HepG2 (cell line): ENCODE data around the gene BOD1L1. TPM values are rescaled to one million over a fixed set of nuclear protein-coding genes. Genes with fewer than 3 reads are reported as not detected.

ENCODE experiments used
- AKAP8 ChIP-seq: sonication (generic); formaldehyde crosslinking; IDR thresholded peaks from 2 replicates; pipeline ENCODE4 v1.5.1; 2020; ENCODE audit warnings: mild to moderate bottlenecking, missing genetic modification reagents
- ATF1 ChIP-seq: IDR thresholded peaks from 2 replicates; pipeline ENCODE4 v1.6.1; 2016; ENCODE audit warnings: mild to moderate bottlenecking, control low read depth
- HIVEP1 ChIP-seq: sonication (generic); formaldehyde crosslinking; IDR thresholded peaks from 2 replicates; pipeline ENCODE4 v1.4.0; 2020; ENCODE audit warnings: mild to moderate bottlenecking, missing genetic modification reagents
- JARID2 ChIP-seq: sonication (generic); formaldehyde crosslinking; IDR thresholded peaks from 2 replicates; pipeline ENCODE4 v1.8.1; 2023; ENCODE audit warnings: missing genetic modification reagents, inconsistent platforms; ENCODE audit not compliant: insufficient replicate concordance
- MAF1 ChIP-seq: sonication (generic); formaldehyde crosslinking; IDR thresholded peaks from 2 replicates; pipeline ENCODE4 v1.5.0; 2020; ENCODE audit warnings: missing genetic modification reagents, borderline replicate concordance
- MLLT10 ChIP-seq: sonication (generic); formaldehyde crosslinking; IDR thresholded peaks from 2 replicates; pipeline ENCODE4 v1.4.0; 2020; ENCODE audit warnings: missing genetic modification reagents
- PAWR ChIP-seq: sonication (generic); formaldehyde crosslinking; IDR thresholded peaks from 2 replicates; pipeline ENCODE4 v1.4.0; 2020; ENCODE audit warnings: missing genetic modification reagents, mild to moderate bottlenecking, borderline replicate concordance
- SPEN ChIP-seq: sonication (generic); formaldehyde crosslinking; IDR thresholded peaks from 2 replicates; pipeline ENCODE4 v1.5.1; 2020; ENCODE audit warnings: low read depth, mild to moderate bottlenecking, missing genetic modification reagents
- ZBTB8A ChIP-seq: sonication (generic); formaldehyde crosslinking; IDR thresholded peaks from 2 replicates; pipeline ENCODE4 v1.4.0; 2020; ENCODE audit warnings: mild to moderate bottlenecking, low read depth, missing genetic modification reagents, borderline replicate concordance
- ZNF484 ChIP-seq: sonication (generic); formaldehyde crosslinking; IDR thresholded peaks from 2 replicates; pipeline ENCODE4 v1.5.1; 2020; ENCODE audit warnings: mild to moderate bottlenecking, low read depth, missing genetic modification reagents, borderline replicate concordance
- ZNF737 ChIP-seq: sonication (generic); formaldehyde crosslinking; IDR thresholded peaks from 2 replicates; pipeline ENCODE4 v1.5.0; 2020; ENCODE audit warnings: missing genetic modification reagents, mild to moderate bottlenecking, borderline replicate concordance
- ZNF777 ChIP-seq: sonication (generic); formaldehyde crosslinking; IDR thresholded peaks from 2 replicates; pipeline ENCODE4 v1.4.0; 2020; ENCODE audit warnings: missing genetic modification reagents
- polyA plus RNA-seq, 8 experiments: library from polyadenylated mRNA; depleted of rRNA in 3 of 8; stranded (reverse) in 7 of 8; unstranded in 1 of 8; fragments of >200 nt; fragmentation: Illumina TruSeq in 4 of 8; extraction: Trizol in 4 of 8; gene quantifications; 2 replicates each; pipeline versions ENCODE4 v1.2.1 to v1.2.3, GENCODE V29; 2011 to 2016; ENCODE audit warnings: low read depth in 4 of 8, missing spikeins in 1 of 8, mixed read lengths in 1 of 8; ENCODE audit not compliant: insufficient read depth in 1 of 8
- total RNA-seq, 5 experiments: library from RNA; depleted of rRNA; stranded (reverse); fragments of >200 nt; fragmentation: Illumina TruSeq; extraction: Trizol; gene quantifications; 2 replicates each; pipeline ENCODE4 v1.2.3, GENCODE V29; 2016; ENCODE audit warnings: low read depth in 1 of 5
- TF ChIP-seq, protein P1 (sequence below): sonication (generic); formaldehyde crosslinking; IDR thresholded peaks from 2 replicates; pipeline ENCODE4 v1.4.0; 2020; ENCODE audit warnings: missing genetic modification reagents
- TF ChIP-seq, protein P2 (sequence below): sonication (generic); formaldehyde crosslinking; IDR thresholded peaks from 2 replicates; pipeline ENCODE4 v1.4.0; 2020; ENCODE audit warnings: mild to moderate bottlenecking, missing genetic modification reagents
- TF ChIP-seq, protein P3 (sequence below): sonication (generic); formaldehyde crosslinking; IDR thresholded peaks from 2 replicates; pipeline ENCODE4 v1.4.0; 2020; ENCODE audit warnings: missing genetic modification reagents

The BOD1L1 gene
- total and polyA plus RNA-seq, 2 of the 13 experiments (the other 11 are each of a cell fraction or from before 2014, with no cell fraction given): 11.7 to 17.9 TPM

DNA sequence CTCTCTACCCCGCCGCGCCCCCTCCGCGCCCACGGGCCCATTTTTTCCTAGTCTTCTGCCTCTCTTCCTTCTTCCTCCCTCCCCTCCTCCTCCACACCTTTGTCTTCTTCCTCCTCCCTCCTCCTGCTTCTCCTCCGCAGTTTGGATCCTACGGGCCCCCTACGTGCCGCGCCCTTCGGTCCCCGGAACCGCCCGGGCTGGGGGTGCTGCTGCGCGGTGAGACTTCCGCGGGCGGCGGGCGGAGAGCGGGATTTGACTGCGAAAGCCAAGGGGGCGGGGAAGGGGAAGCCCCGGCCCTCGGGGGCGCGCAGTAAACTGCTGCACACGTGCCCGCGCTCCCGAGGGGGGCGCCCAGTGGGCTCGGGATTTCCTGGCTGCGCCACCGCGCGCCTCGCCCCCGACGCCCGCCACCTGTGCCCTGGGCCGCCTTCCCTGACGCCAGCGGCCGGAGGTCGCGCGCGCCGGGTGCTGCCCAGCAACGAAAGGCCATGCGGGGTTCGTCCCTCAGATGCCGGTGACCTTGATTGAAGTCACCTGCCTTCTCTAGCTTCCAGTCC, 80.0 kb downstream of the BOD1L1 start (continued):
- TF ChIP-seq, protein P1, sequence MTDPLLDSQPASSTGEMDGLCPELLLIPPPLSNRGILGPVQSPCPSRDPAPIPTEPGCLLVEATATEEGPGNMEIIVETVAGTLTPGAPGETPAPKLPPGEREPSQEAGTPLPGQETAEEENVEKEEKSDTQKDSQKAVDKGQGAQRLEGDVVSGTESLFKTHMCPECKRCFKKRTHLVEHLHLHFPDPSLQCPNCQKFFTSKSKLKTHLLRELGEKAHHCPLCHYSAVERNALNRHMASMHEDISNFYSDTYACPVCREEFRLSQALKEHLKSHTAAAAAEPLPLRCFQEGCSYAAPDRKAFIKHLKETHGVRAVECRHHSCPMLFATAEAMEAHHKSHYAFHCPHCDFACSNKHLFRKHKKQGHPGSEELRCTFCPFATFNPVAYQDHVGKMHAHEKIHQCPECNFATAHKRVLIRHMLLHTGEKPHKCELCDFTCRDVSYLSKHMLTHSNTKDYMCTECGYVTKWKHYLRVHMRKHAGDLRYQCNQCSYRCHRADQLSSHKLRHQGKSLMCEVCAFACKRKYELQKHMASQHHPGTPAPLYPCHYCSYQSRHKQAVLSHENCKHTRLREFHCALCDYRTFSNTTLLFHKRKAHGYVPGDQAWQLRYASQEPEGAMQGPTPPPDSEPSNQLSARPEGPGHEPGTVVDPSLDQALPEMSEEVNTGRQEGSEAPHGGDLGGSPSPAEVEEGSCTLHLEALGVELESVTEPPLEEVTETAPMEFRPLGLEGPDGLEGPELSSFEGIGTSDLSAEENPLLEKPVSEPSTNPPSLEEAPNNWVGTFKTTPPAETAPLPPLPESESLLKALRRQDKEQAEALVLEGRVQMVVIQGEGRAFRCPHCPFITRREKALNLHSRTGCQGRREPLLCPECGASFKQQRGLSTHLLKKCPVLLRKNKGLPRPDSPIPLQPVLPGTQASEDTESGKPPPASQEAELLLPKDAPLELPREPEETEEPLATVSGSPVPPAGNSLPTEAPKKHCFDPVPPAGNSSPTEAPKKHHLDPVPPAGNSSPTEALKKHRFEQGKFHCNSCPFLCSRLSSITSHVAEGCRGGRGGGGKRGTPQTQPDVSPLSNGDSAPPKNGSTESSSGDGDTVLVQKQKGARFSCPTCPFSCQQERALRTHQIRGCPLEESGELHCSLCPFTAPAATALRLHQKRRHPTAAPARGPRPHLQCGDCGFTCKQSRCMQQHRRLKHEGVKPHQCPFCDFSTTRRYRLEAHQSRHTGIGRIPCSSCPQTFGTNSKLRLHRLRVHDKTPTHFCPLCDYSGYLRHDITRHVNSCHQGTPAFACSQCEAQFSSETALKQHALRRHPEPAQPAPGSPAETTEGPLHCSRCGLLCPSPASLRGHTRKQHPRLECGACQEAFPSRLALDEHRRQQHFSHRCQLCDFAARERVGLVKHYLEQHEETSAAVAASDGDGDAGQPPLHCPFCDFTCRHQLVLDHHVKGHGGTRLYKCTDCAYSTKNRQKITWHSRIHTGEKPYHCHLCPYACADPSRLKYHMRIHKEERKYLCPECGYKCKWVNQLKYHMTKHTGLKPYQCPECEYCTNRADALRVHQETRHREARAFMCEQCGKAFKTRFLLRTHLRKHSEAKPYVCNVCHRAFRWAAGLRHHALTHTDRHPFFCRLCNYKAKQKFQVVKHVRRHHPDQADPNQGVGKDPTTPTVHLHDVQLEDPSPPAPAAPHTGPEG: no peak
- TF ChIP-seq ZBTB8A (CRISPR knock-in tag) (no peak), MLLT10 (CRISPR knock-in tag) (no peak), PAWR (CRISPR knock-in tag) (no peak), JARID2 (CRISPR knock-in tag) (no peak), SPEN (CRISPR knock-in tag) (0 out of 2 replicates have a peak, but pooled peaks have one; percentile 10), ATF1 (no peak), AKAP8 (no peak), ZNF737 (CRISPR knock-in tag) (no peak), ZNF777 (CRISPR knock-in tag) (peak; percentile 81), MAF1 (CRISPR knock-in tag) (no peak), HIVEP1 (CRISPR knock-in tag) (0 out of 2 replicates have a peak, but pooled peaks have one; percentile 38), ZNF484 (CRISPR knock-in tag) (no peak)
- TF ChIP-seq, protein P2, sequence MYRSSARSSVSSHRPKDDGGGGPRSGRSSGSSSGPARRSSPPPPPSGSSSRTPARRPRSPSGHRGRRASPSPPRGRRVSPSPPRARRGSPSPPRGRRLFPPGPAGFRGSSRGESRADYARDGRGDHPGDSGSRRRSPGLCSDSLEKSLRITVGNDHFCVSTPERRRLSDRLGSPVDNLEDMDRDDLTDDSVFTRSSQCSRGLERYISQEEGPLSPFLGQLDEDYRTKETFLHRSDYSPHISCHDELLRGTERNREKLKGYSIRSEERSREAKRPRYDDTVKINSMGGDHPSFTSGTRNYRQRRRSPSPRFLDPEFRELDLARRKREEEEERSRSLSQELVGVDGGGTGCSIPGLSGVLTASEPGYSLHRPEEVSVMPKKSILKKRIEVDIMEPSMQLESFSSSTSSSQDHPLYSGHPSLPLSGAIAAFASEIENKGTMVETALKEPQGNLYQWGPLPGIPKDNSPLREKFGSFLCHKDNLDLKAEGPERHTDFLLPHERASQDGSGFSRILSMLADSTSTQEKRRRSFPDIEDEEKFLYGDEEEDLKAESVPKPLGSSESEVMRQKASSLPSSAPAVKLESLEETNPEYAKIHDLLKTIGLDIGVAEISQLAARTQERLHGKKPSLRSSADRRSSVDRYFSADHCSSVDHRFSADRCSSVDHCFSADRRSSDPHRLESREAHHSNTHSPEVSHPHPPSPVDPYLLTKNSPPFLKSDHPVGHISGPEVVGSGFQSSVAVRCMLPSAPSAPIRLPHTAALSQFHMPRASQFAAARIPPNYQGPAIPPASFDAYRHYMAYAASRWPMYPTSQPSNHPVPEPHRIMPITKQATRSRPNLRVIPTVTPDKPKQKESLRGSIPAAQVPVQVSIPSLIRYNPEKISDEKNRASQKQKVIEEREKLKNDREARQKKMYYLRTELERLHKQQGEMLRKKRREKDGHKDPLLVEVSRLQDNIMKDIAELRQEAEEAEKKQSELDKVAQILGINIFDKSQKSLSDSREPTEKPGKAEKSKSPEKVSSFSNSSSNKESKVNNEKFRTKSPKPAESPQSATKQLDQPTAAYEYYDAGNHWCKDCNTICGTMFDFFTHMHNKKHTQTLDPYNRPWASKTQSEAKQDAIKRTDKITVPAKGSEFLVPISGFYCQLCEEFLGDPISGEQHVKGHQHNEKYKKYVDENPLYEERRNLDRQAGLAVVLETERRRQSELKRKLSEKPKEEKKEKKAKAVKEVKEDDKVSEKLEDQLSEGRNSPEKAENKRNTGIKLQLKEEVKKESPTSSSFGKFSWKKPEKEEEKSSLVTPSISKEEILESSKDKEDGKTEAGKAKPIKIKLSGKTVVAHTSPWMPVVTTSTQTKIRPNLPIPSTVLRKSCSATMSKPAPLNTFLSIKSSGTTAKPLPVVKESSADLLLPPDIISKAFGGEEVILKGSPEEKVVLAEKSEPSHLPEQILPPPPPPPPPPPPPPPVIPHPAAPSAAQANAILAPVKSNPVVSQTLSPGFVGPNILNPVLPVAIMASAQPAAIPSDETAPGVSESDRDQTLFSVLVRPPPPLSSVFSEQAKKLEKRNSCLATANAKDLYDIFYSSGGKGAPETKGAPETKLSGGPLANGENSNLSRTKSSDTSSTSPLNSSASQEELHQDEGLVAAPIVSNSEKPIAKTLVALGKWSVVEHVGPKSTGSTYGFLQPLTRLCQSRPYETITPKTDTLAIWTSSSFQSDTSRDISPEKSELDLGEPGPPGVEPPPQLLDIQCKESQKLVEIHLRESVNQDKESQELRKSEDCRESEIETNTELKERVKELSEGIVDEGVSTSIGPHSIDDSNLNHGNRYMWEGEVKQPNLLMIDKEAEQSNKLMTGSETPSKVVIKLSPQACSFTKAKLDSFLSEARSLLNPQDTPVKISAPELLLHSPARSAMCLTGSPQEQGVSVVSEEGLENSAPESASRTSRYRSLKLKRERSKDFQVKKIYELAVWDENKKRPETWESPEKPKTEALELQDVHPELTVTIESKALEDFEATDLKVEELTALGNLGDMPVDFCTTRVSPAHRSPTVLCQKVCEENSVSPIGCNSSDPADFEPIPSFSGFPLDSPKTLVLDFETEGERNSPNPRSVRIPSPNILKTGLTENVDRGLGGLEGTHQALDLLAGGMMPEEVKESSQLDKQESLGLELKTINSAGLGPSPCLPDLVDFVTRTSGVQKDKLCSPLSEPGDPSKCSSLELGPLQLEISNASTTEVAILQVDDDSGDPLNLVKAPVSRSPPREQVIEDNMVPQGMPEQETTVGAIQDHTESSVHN (CRISPR knock-in tag): no peak
- TF ChIP-seq, protein P3, sequence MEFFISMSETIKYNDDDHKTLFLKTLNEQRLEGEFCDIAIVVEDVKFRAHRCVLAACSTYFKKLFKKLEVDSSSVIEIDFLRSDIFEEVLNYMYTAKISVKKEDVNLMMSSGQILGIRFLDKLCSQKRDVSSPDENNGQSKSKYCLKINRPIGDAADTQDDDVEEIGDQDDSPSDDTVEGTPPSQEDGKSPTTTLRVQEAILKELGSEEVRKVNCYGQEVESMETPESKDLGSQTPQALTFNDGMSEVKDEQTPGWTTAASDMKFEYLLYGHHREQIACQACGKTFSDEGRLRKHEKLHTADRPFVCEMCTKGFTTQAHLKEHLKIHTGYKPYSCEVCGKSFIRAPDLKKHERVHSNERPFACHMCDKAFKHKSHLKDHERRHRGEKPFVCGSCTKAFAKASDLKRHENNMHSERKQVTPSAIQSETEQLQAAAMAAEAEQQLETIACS: peak; percentile 85
